GM10266 (cell line): Measurements from ENCODE around the gene PLPP7.

ENCODE experiments used
- DNase-seq: peaks from one replicate; pipeline ENCODE4 v3.0.0; 2012; ENCODE audit errors: extremely low spot score
- CTCF ChIP-seq: IDR thresholded peaks from 2 replicates; pipeline ENCODE4 v1.5.1; 2012; ENCODE audit warnings: mild to moderate bottlenecking, low read depth; ENCODE audit not compliant: control insufficient read depth, insufficient read depth; ENCODE audit errors: missing control alignments

The PLPP7 gene

GRCh38 chr9:131276094-131276888 is 13.2 kb upstream of the PLPP7 start, which contains the start of gene FAM78A:
TSS of gene FAM78A (minus strand) at chr9:131276510. CDS start at chr9:131276179, 331 bp downstream.
- TF ChIP-seq CTCF = peak; percentile 25
- DNase-seq = peak; percentile 68

GRCh38 chr9:131276891-131277286 is 12.6 kb upstream of the PLPP7 start:
- TF ChIP-seq CTCF = no peak
- DNase-seq = peak; percentile 76

GRCh38 chr9:131277287-131277909 is 12.1 kb upstream of the PLPP7 start:
- DNase-seq = peak; percentile 70
- peak; percentile 27 for TF ChIP-seq CTCF

- DNase-seq = peak; percentile 94
- TF ChIP-seq CTCF = no peak
Measured at GRCh38 chr9:131277910-131278701, 11.4 kb upstream of the PLPP7 start.

- DNase-seq = peak; percentile 36
- no peak for TF ChIP-seq CTCF
Measured at GRCh38 chr9:131278702-131279111, 10.8 kb upstream of the PLPP7 start.

GRCh38 chr9:131279196-131279862 is 10.2 kb upstream of the PLPP7 start:
- no peak for DNase-seq
- no peak for TF ChIP-seq CTCF
